Mucosa of rectum (tissue), 2 donors: ENCODE data around the gene OR2T34.
"Not testable (repeated sequence)": the region's sequence is repeated elsewhere in the genome, so short reads cannot be mapped to it uniquely, and the experiment has no call there.

Experiments
- H3K27ac ChIP-seq, 2 donors: one replicate each; pipeline ENCODE4 v1.7.0; 2013; ENCODE audit warnings: inconsistent platforms in 2 of 2, low read depth in 2 of 2, low read length in 2 of 2
- H3K27me3 ChIP-seq, 2 donors: one replicate each; pipeline ENCODE4 v1.7.0; 2013; ENCODE audit warnings: low read length in 2 of 2; ENCODE audit not compliant: control insufficient read depth in 2 of 2, insufficient read depth in 2 of 2
- H3K36me3 ChIP-seq, 2 donors: one replicate each; pipeline ENCODE4 v1.7.0; 2013; ENCODE audit warnings: low read length in 2 of 2; ENCODE audit not compliant: control insufficient read depth in 2 of 2, insufficient read depth in 2 of 2
- H3K4me1 ChIP-seq, 2 donors: one replicate each; pipeline ENCODE4 v1.7.0; 2013; ENCODE audit warnings: low read length in 2 of 2, mild to moderate bottlenecking in 1 of 2; ENCODE audit not compliant: control insufficient read depth in 2 of 2, insufficient read depth in 2 of 2
- H3K4me3 ChIP-seq, 2 donors: one replicate each; pipeline ENCODE4 v1.7.0; 2013; ENCODE audit warnings: low read length in 2 of 2
- H3K9ac ChIP-seq, 2 donors: one replicate each; pipeline ENCODE4 v1.7.0; 2013; ENCODE audit warnings: low read length in 2 of 2, low read depth in 1 of 2, mild to moderate bottlenecking in 1 of 2
- H3K9me3 ChIP-seq, 2 donors: one replicate each; pipeline ENCODE4 v1.7.0; 2013; ENCODE audit warnings: low read length in 2 of 2; ENCODE audit not compliant: control insufficient read depth in 2 of 2
- donor health status: healthy.
- donor health status: Normal muscosa, but diverticular disease.

Gene OR2T34

GRCh38 chr1:248574657-248575056 is at the start of gene OR2T34:
TSS of gene OR2T34 (minus strand) at chr1:248574757. CDS start at chr1:248574757, 0 bp downstream.
- H3K27me3 ChIP-seq, H3K36me3 ChIP-seq, H3K27ac ChIP-seq, H3K9me3 ChIP-seq, H3K9ac ChIP-seq, H3K4me3 ChIP-seq, H3K4me1 ChIP-seq: not testable (repeated sequence)

DNA sequence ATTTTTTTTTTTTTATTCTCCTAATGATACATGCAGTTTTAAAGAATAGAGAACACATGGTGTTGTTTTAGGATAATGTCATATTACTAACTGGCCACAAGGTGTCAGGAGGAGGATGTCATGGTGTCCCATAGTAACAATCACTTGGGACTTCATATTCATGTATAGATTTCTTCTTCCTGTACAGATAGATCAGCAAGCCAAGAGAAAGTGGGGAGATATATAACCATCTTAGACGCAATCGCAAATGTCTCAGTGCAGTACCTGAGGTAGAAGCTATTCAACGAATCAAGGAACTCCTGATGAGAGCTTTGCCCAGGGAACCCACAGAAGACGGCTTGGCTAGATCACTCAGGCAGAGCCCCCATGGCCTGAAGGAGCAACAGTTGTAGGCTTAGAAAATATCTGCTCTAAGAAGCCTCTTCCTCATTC is 48.0 kb upstream of the OR2T34 start:
- H3K9ac ChIP-seq = no peak overlapping the region
- no peaks in the 10 kb centered on the region for H3K36me3 ChIP-seq
- H3K27me3 ChIP-seq = no peaks in the 10 kb centered on the region
- no peak overlapping the region for H3K4me3 ChIP-seq
- H3K27ac ChIP-seq = no peak overlapping the region
- H3K9me3 ChIP-seq = no peaks in the 10 kb centered on the region
- H3K4me1 ChIP-seq = no peaks in the 10 kb centered on the region

GRCh38 chr1:248621770-248622169 is 47.2 kb upstream of the OR2T34 start:
- H3K27ac ChIP-seq = no peak overlapping the region
- no peaks in the 10 kb centered on the region for H3K27me3 ChIP-seq
- H3K4me1 ChIP-seq = no peaks in the 10 kb centered on the region
- H3K9me3 ChIP-seq = no peaks in the 10 kb centered on the region
- no peaks in the 10 kb centered on the region for H3K36me3 ChIP-seq
- H3K9ac ChIP-seq = no peak overlapping the region
- no peak overlapping the region for H3K4me3 ChIP-seq

DNA sequence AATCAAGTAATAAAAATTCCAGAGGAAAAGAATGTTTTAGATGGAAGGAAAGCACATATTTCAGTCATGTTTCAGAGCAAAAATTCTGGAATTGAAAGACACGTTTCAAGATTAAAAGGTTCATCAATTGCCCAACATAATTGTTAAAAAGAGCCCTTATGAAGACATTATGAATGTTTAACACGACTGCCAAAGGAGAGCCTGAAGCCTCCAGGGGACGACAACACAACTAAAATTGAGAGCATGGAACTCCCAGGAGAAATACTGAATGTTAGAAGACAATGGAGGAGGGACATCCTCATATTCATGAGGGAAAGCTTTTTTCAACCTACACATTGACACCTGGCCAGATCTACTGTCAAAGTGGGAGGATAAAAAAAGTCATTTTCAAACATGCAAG is 44.3 kb upstream of the OR2T34 start:
- Histone ChIP-seq H3K9ac (no peak overlapping the region), H3K36me3 (no peaks in the 10 kb centered on the region), H3K9me3 (no peaks in the 10 kb centered on the region), H3K4me3 (no peak overlapping the region), H3K4me1 (no peaks in the 10 kb centered on the region), H3K27ac (no peak overlapping the region), H3K27me3 (no peaks in the 10 kb centered on the region)

- no peaks in the 10 kb centered on the region for H3K9me3 ChIP-seq
- no peaks in the 10 kb centered on the region for H3K4me1 ChIP-seq
- H3K4me3 ChIP-seq = no peak overlapping the region
- no peak overlapping the region for H3K27ac ChIP-seq
- no peaks in the 10 kb centered on the region for H3K27me3 ChIP-seq
- no peaks in the 10 kb centered on the region for H3K36me3 ChIP-seq
- no peak overlapping the region for H3K9ac ChIP-seq
These were observed 43.6 kb upstream of the OR2T34 start for GRCh38 chr1:248618119-248618518.

- Histone ChIP-seq H3K36me3 (no peaks in the 10 kb centered on the region), H3K4me3 (no peak overlapping the region), H3K27ac (no peak overlapping the region)
These were observed 39.2 kb upstream of the OR2T34 start for GRCh38 chr1:248613742-248614141.

GRCh38 chr1:248611883-248612414 is 37.4 kb upstream of the OR2T34 start:
- Histone ChIP-seq H3K27ac (no peak overlapping the region), H3K27me3 (no peaks in the 10 kb centered on the region), H3K36me3 (no peaks in the 10 kb centered on the region), H3K4me3 (no peak overlapping the region), H3K4me1 (no peaks in the 10 kb centered on the region), H3K9me3 (no peaks in the 10 kb centered on the region), H3K9ac (no peak overlapping the region)

More at GRCh38 chr1:248613742-248614141, 39.2 kb upstream of the OR2T34 start:
- no peaks in the 10 kb centered on the region for H3K4me1 ChIP-seq
- H3K9me3 ChIP-seq = no peaks in the 10 kb centered on the region
- no peaks in the 10 kb centered on the region for H3K27me3 ChIP-seq
- H3K9ac ChIP-seq = no peak overlapping the region

GRCh38 chr1:248610301-248610700 is 35.7 kb upstream of the OR2T34 start:
- H3K4me3 ChIP-seq = no peak overlapping the region
- no peaks in the 10 kb centered on the region for H3K36me3 ChIP-seq
- no peak overlapping the region for H3K27ac ChIP-seq
- H3K27me3 ChIP-seq = no peaks in the 10 kb centered on the region
- no peak overlapping the region for H3K9ac ChIP-seq
- H3K4me1 ChIP-seq = no peaks in the 10 kb centered on the region
- no peaks in the 10 kb centered on the region for H3K9me3 ChIP-seq

GRCh38 chr1:248599396-248599795 is 24.8 kb upstream of the OR2T34 start:
- Histone ChIP-seq H3K9me3 (no peaks in the 10 kb centered on the region), H3K36me3 (no peaks in the 10 kb centered on the region), H3K4me3 (no peak overlapping the region), H3K27me3 (no peaks in the 10 kb centered on the region), H3K9ac (no peak overlapping the region), H3K27ac (no peak overlapping the region), H3K4me1 (no peaks in the 10 kb centered on the region)

- no peak within 1 kb of the TSS for H3K27ac ChIP-seq
- H3K4me1 ChIP-seq = no peaks in the 10 kb centered on the region
- no peaks in the 10 kb centered on the region for H3K9me3 ChIP-seq
- H3K9ac ChIP-seq = no peak within 1 kb of the TSS
- H3K36me3 ChIP-seq = no peaks in the 10 kb centered on the region
- H3K27me3 ChIP-seq = no peaks in the 10 kb centered on the region
- H3K4me3 ChIP-seq = no peak within 1 kb of the TSS
These were observed 23.0 kb upstream of the OR2T34 start, which contains the start of gene OR2T10 for GRCh38 chr1:248597589-248597988. TSS of gene OR2T10 (minus strand) at chr1:248597700. CDS start at chr1:248593768, 3,932 bp downstream.

DNA sequence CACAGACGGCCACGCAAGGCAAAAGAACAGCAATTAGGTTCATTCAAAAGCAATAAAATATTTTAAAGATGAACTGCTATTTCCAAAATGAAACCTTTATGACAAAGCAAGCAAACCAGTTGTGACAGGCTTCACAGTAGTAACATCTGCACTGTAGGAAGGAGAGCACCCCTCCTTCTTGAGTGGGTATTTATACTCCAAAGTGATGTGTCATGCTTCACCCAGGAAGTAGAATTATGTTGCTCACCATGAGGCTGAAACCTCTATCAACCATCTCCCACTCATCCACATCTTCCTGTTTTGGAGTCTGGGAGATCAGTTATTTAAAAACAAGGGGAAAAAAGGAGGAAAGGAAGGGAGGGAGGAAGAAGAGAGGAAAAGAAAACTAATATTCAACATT is 22.1 kb upstream of the OR2T34 start:
- Histone ChIP-seq H3K27me3 (no peaks in the 10 kb centered on the region), H3K4me1 (no peaks in the 10 kb centered on the region), H3K4me3 (no peak overlapping the region), H3K27ac (no peak overlapping the region), H3K9ac (no peak overlapping the region), H3K9me3 (no peaks in the 10 kb centered on the region), H3K36me3 (no peaks in the 10 kb centered on the region)
